NK-92 (cell line): ENCODE data around the gene TRHDE.

Experiments
- DNase-seq: peaks from one replicate; lab custom pipeline; 2025; ENCODE audit not compliant: unreplicated experiment; lab: John Stamatoyannopoulos, UW

TRHDE gene

DNA sequence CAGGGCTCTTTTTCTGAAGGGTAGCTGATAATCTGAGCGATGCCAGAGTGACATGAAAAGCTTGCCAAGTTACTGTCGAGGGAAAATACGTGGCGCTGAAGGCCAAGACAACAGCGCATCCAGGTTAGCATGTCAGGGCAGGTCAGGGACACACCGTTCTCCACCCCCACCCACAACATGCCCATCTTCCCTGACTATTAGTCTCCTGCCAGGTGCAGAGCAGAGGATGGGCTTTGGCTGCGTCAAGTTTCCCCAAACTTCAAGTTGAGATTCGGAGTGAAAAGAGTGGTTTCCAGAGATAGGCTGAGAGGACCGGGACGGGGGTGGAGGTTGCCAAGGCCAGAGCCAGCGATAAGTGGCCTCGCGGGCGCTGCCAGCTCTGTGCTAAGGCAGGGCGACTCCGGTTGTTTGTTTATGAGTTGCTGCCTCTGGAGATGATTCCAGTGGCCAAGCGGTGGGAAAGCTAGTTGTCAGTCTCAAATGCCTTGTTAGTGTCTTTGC is 1.7 kb downstream of the TRHDE start:
- DNase-seq, result no peak

- DNase-seq, result no peak
Observed at GRCh38 chr12:72274931-72275330, 2.8 kb downstream of the TRHDE start.

- no peak for DNase-seq
Observed at GRCh38 chr12:72275526-72275925, 3.4 kb downstream of the TRHDE start.

DNA sequence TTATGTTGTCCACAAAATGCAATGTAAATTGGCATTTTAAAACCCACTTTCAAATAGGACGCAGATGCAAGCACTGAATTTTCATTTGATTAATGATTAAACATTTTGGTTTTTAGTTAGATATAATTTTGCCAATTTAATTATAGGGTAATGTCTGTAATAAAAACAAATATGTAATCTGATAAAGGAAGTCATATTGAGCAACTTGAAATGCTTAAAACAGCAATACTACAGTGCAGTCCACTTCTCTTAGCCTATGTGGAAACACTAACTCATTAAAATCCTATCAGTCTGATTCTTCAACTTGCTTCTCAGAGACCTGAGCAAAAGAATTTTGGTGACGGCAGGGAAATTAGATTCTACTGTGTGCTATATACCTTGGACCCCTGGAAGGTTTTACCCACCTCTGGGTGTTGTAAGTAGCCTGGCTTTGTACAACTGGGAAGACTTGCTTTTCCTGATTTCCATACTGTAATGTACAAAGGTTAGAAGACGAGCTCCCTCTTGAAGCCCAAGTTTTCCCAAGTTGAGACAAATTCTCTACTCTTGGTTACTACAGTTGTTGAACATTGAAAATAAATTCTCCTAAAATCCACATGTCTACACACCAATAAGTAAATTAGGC is 4.1 kb downstream of the TRHDE start:
- DNase-seq, result no peak

GRCh38 chr12:72277415-72277814 is 5.2 kb downstream of the TRHDE start:
- DNase-seq, result no peak

GRCh38 chr12:72278894-72279293 is 6.7 kb downstream of the TRHDE start:
- DNase-seq, result no peak

DNA sequence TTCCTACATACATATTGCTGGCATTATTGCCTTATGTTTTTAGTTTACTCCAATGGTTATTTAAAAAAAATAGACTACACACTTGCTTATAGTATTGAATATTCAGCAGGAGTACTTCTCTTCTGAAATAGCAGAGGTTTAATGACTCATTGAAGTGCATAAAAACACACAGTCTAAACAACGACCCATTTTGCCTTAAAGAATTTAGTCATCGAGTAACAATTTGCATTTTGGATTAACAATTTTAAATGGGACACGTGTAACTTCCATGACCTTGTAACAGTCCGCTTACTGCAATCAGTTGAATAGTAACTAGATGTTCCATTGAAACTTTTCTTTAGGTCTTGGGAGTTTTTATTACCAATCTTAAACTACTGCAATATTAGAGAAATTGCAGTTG is 9.0 kb downstream of the TRHDE start:
- no peak for DNase-seq

DNA sequence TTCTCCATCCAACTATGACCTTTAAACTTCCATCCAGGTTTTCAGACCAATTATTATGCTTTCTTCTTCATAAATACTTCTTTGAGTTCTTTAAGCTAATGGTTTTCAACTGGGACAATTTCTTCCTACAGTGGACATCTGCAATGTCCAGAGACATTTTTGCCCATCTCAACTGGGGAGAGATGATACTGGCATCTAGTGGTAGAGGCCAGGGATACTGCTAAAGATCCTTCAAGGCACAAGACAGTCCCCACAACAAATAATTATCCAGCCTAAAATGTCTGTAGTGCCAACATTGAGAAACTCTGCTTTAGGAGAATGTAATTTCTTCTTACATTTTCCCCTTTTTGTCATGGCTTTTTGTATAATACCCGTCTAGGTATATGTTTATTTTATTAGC is 10.6 kb downstream of the TRHDE start:
- DNase-seq, result no peak

DNA sequence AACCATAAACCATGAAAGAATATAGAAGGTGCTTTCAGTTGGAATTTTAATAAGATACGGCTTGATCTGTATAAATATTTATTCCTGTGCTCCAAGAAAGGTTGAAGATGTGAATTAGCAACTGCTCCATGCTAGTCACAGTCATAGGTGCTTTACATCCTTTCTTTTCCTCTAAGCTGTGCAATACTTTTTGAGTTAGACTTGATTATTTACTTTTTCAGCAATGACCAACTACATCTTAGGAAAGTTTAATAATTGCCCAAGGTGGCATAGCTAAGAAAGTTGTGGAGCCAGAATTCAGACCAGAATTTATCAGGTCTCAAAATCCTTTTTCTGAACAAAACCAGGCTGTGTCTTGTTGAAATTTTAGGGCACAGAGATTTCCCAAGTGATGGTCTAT is 13.7 kb downstream of the TRHDE start:
- DNase-seq, result no peak

- DNase-seq, result no peak
Observed at GRCh38 chr12:72286526-72286925, 14.4 kb downstream of the TRHDE start.

DNA sequence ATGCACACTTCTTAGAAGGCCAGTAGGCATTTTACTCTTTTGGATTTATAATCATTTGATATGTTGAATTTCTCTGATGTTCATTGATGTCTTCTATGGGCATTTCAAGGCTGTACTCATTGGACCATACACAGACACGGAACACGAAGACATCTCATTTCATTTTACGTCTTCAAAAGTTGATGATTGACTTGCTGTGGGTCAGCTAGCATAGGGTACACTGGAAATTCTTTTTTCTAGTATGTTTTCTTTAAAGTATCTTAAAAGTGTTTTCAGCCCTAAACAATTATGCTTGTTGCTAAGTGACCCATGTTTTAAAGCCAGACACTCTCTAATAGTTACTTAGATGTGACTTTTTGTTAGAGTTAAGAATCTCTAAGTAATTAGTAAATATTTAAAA is 16.3 kb downstream of the TRHDE start:
- DNase-seq, result no peak

DNA sequence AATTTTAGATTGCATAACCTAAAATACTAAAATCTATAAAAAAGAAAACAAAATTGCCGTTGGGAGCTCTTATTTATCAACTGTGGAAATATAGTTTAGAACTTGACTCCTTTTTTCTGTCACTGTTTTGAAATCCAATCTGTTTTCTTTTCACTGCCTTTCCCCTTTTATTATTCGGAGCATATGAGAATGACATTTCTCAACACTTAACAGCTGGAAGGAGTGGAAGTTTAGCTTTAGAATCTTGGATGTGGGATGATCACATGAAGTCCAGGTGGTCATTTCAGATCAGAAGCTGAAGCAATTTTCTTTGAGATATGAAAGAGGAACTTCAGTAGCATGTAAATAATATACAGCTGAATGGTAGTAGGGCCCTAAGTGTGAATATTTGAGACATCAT is 16.7 kb downstream of the TRHDE start:
- no peak for DNase-seq

- DNase-seq, result no peak
Observed at GRCh38 chr12:72289633-72290032, 17.5 kb downstream of the TRHDE start.

DNA sequence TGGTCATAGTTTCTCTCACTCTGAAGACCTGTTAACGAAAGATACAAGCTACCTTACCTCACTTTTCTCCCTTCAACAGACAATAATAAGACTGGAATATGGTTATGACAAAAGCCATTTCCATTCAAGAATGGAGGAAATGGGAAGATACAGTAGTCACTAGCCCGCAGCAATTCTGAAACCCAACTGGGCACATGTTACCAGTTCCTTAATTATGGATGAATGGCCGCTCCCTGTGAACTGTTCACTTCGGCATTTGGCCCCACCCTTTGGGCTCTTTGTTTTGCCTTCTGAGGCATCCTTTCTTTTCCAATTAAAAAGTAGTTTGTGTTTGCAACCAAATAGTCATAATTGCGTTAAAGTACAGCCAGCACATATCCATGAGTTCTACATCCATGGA is 19.0 kb downstream of the TRHDE start:
- no peak for DNase-seq

- no peak for DNase-seq
Observed at GRCh38 chr12:72293701-72294100, 21.5 kb downstream of the TRHDE start.

GRCh38 chr12:72295101-72295500 is 22.9 kb downstream of the TRHDE start:
- DNase-seq, result no peak

- DNase-seq, result no peak
Observed at GRCh38 chr12:72295744-72296143, 23.6 kb downstream of the TRHDE start.

- DNase-seq, result no peak
Observed at GRCh38 chr12:72296389-72296788, 24.2 kb downstream of the TRHDE start.

- no peak for DNase-seq
Observed at GRCh38 chr12:72297666-72298065, 25.5 kb downstream of the TRHDE start.

DNA sequence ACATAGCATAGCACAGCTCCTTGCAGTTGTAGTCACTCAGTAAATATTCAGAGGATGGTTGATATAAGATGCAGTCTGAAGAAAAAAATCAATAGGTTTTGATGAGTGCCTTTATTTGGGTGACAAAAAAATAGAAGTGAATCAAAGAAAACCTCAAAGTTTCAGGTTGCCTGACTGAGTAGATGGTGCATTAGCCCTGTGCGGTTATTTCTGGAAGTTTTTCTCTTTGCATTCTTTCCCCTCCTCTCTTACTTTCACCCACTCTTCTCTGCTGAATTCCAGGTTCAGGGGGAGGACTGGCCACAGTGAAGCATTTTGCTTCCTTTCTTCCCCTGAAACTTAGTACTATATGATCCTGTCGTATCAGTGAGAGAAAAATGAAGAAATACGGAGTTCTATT is 28.6 kb downstream of the TRHDE start:
- no peak for DNase-seq

- DNase-seq, result no peak
Observed at GRCh38 chr12:72304751-72305150, 32.6 kb downstream of the TRHDE start.

GRCh38 chr12:72307229-72307628 is 35.1 kb downstream of the TRHDE start:
- DNase-seq, result no peak

GRCh38 chr12:72311946-72312345 is 39.8 kb downstream of the TRHDE start:
- DNase-seq, result no peak
